Measurements from ENCODE around the gene DPYD.

DPYD gene

DNA sequence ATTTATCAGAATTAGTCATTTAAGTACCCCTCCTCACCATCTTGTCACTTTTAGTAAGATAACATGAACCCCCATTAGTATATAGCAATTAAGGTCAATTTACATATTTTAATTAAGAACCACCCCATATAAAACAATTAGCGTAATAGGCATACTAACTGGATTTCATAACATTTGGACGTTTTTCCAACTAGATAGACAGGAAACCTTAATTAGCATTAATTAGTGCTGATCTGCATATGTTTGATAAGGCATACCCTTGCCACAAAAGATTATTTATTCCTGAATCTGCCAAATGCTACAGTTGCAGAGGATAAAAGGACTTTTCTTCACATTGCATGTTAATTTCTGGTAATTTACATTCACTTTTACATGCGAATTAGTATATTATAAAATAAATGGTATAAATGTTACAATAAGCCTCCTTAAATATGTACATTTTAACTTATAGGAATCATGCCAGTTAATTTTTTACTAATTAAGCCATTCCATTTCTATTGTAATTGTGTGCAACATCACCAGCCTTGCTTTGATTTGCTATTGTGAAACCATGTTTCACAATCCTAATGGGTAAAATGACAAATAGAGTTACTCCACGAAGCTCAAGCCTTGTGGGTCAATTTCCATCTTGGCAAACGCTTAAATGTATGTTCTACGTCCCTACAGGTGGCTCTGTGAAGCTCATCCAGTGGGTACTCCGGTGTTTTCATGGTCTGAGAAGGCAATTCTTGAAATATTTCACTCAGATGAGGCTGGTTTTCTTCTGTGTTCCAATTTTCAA, 469.6 kb downstream of the DPYD start:
- no peak for DNase-seq (ENCODE audit: low read depth)
- TF ChIP-seq, protein P1, sequence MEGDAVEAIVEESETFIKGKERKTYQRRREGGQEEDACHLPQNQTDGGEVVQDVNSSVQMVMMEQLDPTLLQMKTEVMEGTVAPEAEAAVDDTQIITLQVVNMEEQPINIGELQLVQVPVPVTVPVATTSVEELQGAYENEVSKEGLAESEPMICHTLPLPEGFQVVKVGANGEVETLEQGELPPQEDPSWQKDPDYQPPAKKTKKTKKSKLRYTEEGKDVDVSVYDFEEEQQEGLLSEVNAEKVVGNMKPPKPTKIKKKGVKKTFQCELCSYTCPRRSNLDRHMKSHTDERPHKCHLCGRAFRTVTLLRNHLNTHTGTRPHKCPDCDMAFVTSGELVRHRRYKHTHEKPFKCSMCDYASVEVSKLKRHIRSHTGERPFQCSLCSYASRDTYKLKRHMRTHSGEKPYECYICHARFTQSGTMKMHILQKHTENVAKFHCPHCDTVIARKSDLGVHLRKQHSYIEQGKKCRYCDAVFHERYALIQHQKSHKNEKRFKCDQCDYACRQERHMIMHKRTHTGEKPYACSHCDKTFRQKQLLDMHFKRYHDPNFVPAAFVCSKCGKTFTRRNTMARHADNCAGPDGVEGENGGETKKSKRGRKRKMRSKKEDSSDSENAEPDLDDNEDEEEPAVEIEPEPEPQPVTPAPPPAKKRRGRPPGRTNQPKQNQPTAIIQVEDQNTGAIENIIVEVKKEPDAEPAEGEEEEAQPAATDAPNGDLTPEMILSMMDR (conservative IDR thresholded peaks at IDR 0.05; ENCODE audit: low read depth, low read length): no peak

GRCh38 chr1:97441966-97442365, 478.9 kb downstream of the DPYD start:
- no peak overlapping the region for H3K4me3 ChIP-seq (ENCODE audit: low read length)
- TF ChIP-seq, protein P1 (conservative IDR thresholded peaks at IDR 0.05; ENCODE audit: low read depth, low read length): no peak
- DNase-seq (ENCODE audit: low read depth): no peak

More for the DNA sequence above, 469.6 kb downstream of the DPYD start:
- H3K4me3 ChIP-seq (ENCODE audit: low read length): no peak overlapping the region

DNA sequence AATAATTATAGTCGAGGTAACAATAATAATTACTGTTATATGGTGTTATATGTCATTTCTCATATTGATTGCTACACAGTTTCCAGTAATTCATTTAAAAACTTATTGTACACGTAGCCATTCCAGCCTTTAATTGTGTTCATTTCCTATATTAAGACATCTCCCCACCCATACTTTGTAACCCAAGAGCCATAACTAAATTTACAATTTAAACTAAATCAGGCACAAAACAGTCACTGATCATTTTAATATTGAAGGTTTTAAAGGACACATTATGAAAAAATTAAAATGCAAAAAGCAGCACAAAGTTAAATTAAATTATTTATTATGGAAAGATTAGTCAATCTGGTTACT, 487.0 kb downstream of the DPYD start:
- no peak for DNase-seq (ENCODE audit: low read depth)
- no peak overlapping the region for H3K4me3 ChIP-seq (ENCODE audit: low read length)

GRCh38 chr1:97433094-97433823, 487.6 kb downstream of the DPYD start:
- DNase-seq (ENCODE audit: low read depth): peak; percentile 55
- no peak overlapping the region for H3K4me3 ChIP-seq (ENCODE audit: low read length)
- TF ChIP-seq, protein P1 (conservative IDR thresholded peaks at IDR 0.05; ENCODE audit: low read depth, low read length): no peak

More for the DNA sequence above, 487.0 kb downstream of the DPYD start:
- TF ChIP-seq, protein P1 (conservative IDR thresholded peaks at IDR 0.05; ENCODE audit: low read depth, low read length): no peak

- no peak overlapping the region for H3K4me3 ChIP-seq (ENCODE audit: low read length)
- TF ChIP-seq, protein P1 (conservative IDR thresholded peaks at IDR 0.05; ENCODE audit: low read depth, low read length): no peak
- DNase-seq (ENCODE audit: low read depth): no peak
These were observed 493.5 kb downstream of the DPYD start for GRCh38 chr1:97427371-97427770.

GRCh38 chr1:97424209-97424608, 496.6 kb downstream of the DPYD start:
- H3K4me3 ChIP-seq (ENCODE audit: low read length): no peak overlapping the region
- no peak for DNase-seq (ENCODE audit: low read depth)
- TF ChIP-seq, protein P1 (conservative IDR thresholded peaks at IDR 0.05; ENCODE audit: low read depth, low read length): no peak

Measured in retinal pigment epithelial cell (primary cell).